AG10803 (cell line): ENCODE results near the gene TPD52L2.

Experiments used
- DNase-seq: peaks from one replicate; pipeline ENCODE4 v3.0.0; 2010; ENCODE audit warnings: low read depth
- H3K4me3 ChIP-seq: 2 replicates; pipeline ENCODE4 v1.5.1; 2011; ENCODE audit warnings: mild to moderate bottlenecking, low read length, control low read depth
- TF ChIP-seq, protein P1 (sequence below): conservative IDR thresholded peaks from 2 replicates; pipeline ENCODE4 v1.5.1; 2011; ENCODE audit warnings: mild to moderate bottlenecking, low read length, control low read depth, inconsistent platforms

The TPD52L2 gene

DNA sequence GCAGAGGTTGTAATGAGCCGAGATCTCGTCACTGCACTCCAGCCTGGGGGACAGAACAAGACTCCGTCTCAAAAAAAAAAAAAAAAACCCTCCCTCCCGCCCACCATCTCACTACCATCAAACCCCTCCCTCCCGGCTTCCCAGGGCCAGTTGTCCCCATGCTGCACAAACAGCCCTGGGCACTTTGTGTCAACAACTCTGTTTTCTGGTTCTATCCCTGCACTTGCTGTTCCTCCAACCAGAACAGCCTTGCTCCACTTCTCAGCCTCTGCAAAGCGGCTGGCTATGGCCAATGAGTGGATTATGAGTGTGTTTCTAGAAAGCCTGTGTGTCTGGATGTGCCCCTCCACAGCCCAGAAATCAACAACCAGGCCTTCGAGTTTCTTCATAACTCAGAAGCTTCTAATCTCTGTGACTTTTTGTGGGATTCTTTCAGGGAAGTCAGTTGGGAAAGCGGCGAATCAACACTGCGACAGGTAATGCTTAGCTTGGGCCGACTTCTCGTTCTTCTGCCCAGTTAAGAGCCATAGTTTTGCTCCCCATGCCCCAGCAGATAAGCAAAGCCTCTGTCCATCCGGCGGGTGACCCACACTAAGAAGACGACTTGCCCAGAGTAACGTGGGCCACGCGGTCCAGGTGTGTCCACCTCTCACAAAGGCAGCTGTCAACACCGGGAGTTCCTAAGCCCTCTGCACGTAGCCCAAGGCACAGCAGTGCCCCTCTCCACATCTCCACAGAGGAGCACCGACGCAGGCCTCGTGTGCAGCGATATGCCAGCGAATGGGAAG, 39.5 kb upstream of the TPD52L2 start:
- no peak for DNase-seq
- no peak overlapping the region for H3K4me3 ChIP-seq
- TF ChIP-seq, protein P1, sequence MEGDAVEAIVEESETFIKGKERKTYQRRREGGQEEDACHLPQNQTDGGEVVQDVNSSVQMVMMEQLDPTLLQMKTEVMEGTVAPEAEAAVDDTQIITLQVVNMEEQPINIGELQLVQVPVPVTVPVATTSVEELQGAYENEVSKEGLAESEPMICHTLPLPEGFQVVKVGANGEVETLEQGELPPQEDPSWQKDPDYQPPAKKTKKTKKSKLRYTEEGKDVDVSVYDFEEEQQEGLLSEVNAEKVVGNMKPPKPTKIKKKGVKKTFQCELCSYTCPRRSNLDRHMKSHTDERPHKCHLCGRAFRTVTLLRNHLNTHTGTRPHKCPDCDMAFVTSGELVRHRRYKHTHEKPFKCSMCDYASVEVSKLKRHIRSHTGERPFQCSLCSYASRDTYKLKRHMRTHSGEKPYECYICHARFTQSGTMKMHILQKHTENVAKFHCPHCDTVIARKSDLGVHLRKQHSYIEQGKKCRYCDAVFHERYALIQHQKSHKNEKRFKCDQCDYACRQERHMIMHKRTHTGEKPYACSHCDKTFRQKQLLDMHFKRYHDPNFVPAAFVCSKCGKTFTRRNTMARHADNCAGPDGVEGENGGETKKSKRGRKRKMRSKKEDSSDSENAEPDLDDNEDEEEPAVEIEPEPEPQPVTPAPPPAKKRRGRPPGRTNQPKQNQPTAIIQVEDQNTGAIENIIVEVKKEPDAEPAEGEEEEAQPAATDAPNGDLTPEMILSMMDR: no peak

DNA sequence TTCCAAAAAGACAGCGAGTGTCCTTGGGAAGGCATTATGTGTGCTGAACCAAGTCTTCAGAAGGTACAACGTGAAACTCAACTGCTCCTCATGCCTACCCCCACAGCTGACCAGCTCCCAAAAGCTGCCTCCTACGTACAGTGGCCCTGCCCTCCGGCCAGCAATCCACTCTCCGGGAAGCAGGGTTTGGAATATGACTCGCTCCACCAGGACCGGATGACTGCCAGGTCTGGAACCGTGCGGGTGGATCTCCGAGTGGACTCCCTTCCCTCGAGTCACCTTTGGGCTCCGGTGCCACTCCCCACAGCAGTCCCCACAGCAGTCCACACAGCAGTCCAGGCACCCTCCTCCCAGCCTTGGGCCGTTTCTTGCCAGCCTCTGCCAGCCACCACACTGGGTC, 38.3 kb upstream of the TPD52L2 start:
- no peak for DNase-seq
- TF ChIP-seq, protein P1: no peak
- H3K4me3 ChIP-seq: no peak overlapping the region

DNA sequence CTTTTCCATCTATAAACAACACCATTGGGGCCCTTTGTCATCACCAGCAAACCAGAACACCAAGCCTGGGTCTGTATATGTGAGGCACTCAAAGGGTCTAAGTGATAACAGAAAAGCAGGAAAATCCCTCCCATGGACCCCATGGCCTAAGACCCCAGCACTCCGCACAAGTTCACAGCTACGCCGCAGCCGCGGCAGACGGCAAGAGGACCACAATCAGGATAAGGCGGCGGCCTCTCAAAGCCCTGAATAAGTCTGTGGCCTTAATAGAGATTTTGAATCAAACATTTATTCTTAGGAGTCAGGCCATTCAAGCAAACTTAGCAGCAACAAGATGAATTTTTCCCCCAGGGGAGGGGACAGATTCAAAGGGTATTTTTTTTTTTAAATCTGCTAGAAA, 36.9 kb upstream of the TPD52L2 start:
- no peak for DNase-seq
- H3K4me3 ChIP-seq: no peak overlapping the region
- TF ChIP-seq, protein P1: no peak

DNA sequence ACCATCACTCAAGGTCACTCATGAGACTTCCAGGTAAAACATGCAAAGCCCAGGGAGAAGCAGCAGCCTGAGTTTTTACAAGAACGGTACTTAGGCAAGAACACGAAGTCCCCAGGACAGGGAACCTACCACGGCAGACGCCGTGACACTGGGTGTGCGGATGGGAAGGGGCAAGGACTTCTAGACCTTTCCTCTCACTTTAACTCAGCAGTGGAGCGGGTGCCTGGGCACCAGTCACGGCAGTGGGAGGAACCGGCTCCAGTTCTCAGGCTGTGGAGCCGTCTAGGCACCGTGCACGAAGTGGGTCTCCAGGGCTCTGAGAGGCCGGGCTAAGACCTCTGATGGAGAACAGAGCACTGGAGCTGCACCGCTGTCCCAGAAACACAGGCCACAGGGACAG, 36.5 kb upstream of the TPD52L2 start:
- TF ChIP-seq, protein P1: no peak
- H3K4me3 ChIP-seq: no peak overlapping the region

DNA sequence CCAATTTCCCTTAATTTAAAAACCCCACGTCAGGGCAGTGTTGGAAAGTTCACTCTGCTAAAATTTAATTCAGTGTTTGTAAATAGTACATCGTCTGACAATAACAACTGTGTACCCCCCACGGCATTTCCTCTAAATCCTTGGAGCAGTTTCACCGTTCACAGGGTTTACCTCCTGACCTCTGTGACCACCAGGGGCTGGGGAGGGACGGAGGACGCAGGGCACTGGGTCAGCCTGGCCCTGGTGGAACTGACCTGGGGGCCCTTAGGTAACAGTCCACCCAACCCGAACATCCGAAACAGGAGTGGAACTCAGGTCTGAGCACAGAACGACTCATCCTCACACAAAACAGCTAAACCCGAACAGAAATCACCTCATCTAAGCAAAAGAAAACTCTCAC, 36.1 kb upstream of the TPD52L2 start:
- H3K4me3 ChIP-seq: no peak overlapping the region
- DNase-seq: no peak
- TF ChIP-seq, protein P1: no peak

More for the DNA sequence above, 36.5 kb upstream of the TPD52L2 start:
- DNase-seq: no peak

DNA sequence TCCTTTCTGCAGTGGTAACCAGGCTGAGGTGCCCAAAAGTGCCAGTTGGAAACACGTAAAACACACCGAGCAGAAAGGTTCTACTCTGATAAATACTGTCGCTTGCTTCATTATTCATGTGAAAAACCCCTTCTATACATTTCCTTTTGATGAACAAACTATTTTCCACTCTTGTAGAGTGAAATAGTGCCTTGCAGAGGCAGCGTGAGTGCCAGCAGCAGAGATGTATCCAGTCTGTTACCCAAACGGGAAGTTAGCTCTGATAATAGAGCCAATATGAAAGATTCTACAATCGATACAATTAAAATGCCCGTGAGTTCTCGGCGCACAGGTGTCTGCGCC, 35.5 kb upstream of the TPD52L2 start:
- H3K4me3 ChIP-seq: no peak overlapping the region; the same call in 1 of the 2 replicates
- TF ChIP-seq, protein P1: no peak
- no peak for DNase-seq
